ENCODE results near the gene SKAP1.

DNA sequence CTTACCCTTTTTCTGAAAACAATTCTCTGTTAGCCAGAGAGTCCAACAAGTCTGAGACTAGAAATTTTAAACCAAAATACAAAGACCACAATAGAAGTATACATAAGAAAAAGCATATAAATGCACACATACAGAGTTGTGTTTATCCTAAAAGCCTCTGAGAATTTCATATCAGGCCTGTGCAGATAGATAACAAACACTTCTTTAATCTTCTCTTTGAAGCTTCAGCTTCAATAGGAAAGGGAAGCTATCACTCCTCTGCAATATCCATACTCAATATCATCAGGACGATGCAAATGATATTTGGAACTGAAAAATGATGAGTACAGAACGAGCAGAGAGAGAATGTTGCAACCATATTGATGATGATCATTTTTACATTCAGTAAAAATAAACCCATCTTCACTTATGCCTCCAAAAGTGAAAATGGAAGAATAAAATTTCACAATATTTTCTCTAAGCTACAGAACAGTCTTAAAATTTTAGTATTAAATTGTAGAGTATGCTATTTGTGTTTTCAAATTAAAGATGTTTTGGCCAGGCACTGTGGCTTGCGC lies 61.6 kb downstream of the SKAP1 start:
- TF ChIP-seq CTCF (IDR thresholded peaks at IDR 0.05; ENCODE audit: insufficient read depth, low read length, poor library complexity, severe bottlenecking) (no peak), EZH2phosphoT487 (conservative IDR thresholded peaks at IDR 0.05; ENCODE audit: low read length) (no peak)

All from SU-DHL-6 (cell line).